Aorta (tissue), 5 donors: Measurements from ENCODE around the gene TTC33. TPM values are rescaled to one million over a fixed set of nuclear protein-coding genes. Genes with fewer than 3 reads are reported as not detected.

ENCODE experiments used
- ATAC-seq: fragments of 200-7000 bp; cut with Tn5 transposase; one replicate; pipeline ENCODE4 v1.9.1; 2022; ENCODE audit warnings: moderate library complexity; ENCODE audit not compliant: low FRiP score
- DNase-seq, 2 donors: peaks; one replicate each; pipeline ENCODE4 v3.0.0-alpha.2; 2020
- H3K27ac ChIP-seq, 2 donors: one replicate each; pipeline ENCODE4 v1.5.1; 2013; ENCODE audit warnings: low read length in 2 of 2, mild to moderate bottlenecking in 2 of 2, moderate library complexity in 2 of 2, control low read depth in 1 of 2, inconsistent platforms in 1 of 2, low read depth in 1 of 2
- H3K27me3 ChIP-seq, 2 donors: one replicate each; pipeline ENCODE4 v1.6.1; 2013; ENCODE audit warnings: control low read depth in 1 of 2, low read length in 1 of 2, mild to moderate bottlenecking in 1 of 2, moderate library complexity in 1 of 2; ENCODE audit not compliant: insufficient read depth in 2 of 2, control insufficient read depth in 1 of 2
- H3K36me3 ChIP-seq, 2 donors: one replicate each; pipeline ENCODE4 v1.6.1; 2013; ENCODE audit warnings: control low read depth in 1 of 2, low read length in 1 of 2, mild to moderate bottlenecking in 1 of 2; ENCODE audit not compliant: insufficient read depth in 2 of 2, control insufficient read depth in 1 of 2
- H3K4me1 ChIP-seq, 2 donors: one replicate each; pipeline ENCODE4 v1.6.1; 2013; ENCODE audit warnings: low read length in 2 of 2, control low read depth in 1 of 2, mild to moderate bottlenecking in 1 of 2, moderate library complexity in 1 of 2; ENCODE audit not compliant: insufficient read depth in 2 of 2, control insufficient read depth in 1 of 2
- H3K4me3 ChIP-seq, 2 donors: one replicate each; pipeline ENCODE4 v1.5.1; 2013; ENCODE audit warnings: low read length in 2 of 2, control low read depth in 1 of 2, mild to moderate bottlenecking in 1 of 2
- H3K9me3 ChIP-seq: one replicate; pipeline ENCODE4 v1.6.1; 2013; ENCODE audit warnings: mild to moderate bottlenecking, low read length; ENCODE audit not compliant: control insufficient read depth
- WGBS, 2 donors: extraction: QIAGEN DNeasy Blood & Tissue Kit; methylation state at CpG; one replicate each; pipeline ENCODE4 v1.1.7; 2013; 5-methylcytosine and 5-hydroxymethylcytosine counted together
- intact Hi-C, 2 donors: fragments of 100-400 bp; cut with DNase I; formaldehyde crosslinking; loops; one replicate each; pipeline versions ENCODE4 v1.14.2 to v1.15.0; 2022
- polyA plus RNA-seq, 2 donors: library from polyadenylated mRNA; stranded (reverse); fragments of 200-250 nt; gene quantifications; one replicate each; pipeline ENCODE4 v1.2.3, GENCODE V29; 2013
- total RNA-seq, 2 donors: library from RNA; stranded (reverse); fragmentation: NEBNext Ultra II Directional; extraction: Animal tissue kit (Norgen Biotek cat#: 25700); gene quantifications; one replicate each; pipeline ENCODE4 v1.2.1, GENCODE V29; 2021
- donor health status: healthy with polysubstance abuse.
- donor health status: Bipolar disorder and iron deficiency.
- donor health status: DM: no; HTN: no; CAD: no.
- donor health status: DM: no; HTN: no; CAD: no.
- donor health status: DM: yes; HTN: yes; CAD: no.

The TTC33 gene
- total and polyA plus RNA-seq, 4 donors, result 11.9 to 19.4 (median 15.8) TPM

GRCh38 chr5:40682154-40683017 is 73.4 kb downstream of the TTC33 start:
- Histone ChIP-seq H3K27me3 (no peaks in the 10 kb centered on the region), H3K27ac (no peak overlapping the region), H3K4me1 (no peaks in the 10 kb centered on the region), H3K4me3 (no peak overlapping the region), H3K9me3 (no peaks in the 10 kb centered on the region), H3K36me3 (no peaks in the 10 kb centered on the region)
- intact Hi-C loops, result no loop called here
- 81 to 89% methylated on average over 16 of the region's 16 CpGs for WGBS, 2 donors
- DNase-seq (no peak), ATAC-seq (no peak)

DNA sequence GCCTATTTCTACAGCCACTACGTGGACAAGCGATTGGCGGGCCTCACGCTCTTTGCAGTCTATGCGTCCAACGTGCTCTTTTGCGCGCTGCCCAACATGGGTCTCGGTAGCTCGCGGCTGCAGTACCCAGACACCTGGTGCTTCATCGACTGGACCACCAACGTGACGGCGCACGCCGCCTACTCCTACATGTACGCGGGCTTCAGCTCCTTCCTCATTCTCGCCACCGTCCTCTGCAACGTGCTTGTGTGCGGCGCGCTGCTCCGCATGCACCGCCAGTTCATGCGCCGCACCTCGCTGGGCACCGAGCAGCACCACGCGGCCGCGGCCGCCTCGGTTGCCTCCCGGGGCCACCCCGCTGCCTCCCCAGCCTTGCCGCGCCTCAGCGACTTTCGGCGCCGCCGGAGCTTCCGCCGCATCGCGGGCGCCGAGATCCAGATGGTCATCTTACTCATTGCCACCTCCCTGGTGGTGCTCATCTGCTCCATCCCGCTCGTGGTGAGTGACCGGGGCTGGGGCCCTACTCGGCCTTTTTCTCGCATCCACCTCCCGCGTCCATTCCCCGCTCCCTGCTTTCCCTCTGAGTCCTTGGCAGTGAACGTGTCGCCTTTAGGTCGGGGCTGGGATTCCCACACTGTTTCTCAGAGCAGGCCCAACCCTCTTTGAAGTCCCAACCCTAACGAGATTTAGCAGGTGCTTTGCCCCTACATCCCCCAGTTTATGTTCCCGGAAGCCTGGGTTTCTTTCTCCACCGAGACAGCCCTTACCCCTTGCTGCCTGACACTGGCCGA is 74.2 kb downstream of the TTC33 start:
- Histone ChIP-seq H3K36me3 (no peaks in the 10 kb centered on the region), H3K4me1 (no peaks in the 10 kb centered on the region), H3K27me3 (no peaks in the 10 kb centered on the region), H3K27ac (no peak overlapping the region), H3K9me3 (no peaks in the 10 kb centered on the region), H3K4me3 (peak overlapping the region in 1 of 2 donors; percentile 20)
- WGBS, 2 donors, result 13 to 16% methylated on average over 67 of the region's 67 CpGs
- intact Hi-C loops, result no loop called here
- no peak for ATAC-seq
- DNase-seq, result peak; percentile 73 to 81

DNA sequence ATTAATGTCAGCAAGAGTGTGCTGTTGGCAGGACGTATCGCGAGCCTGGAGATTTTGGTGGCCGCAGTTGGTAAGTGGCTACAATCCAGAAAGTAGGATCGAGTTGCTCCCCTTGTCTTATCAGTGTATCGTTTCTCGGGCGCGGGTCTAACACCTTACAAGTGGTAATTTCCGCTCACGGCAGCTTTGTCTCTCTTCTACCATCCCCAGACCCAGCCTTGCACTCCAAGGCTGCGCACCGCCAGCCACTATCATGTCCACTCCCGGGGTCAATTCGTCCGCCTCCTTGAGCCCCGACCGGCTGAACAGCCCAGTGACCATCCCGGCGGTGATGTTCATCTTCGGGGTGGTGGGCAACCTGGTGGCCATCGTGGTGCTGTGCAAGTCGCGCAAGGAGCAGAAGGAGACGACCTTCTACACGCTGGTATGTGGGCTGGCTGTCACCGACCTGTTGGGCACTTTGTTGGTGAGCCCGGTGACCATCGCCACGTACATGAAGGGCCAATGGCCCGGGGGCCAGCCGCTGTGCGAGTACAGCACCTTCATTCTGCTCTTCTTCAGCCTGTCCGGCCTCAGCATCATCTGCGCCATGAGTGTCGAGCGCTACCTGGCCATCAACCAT is 74.9 kb downstream of the TTC33 start:
- H3K36me3 ChIP-seq, result no peaks in the 10 kb centered on the region
- peak overlapping the region in 1 of 2 donors; percentile 60 for H3K4me3 ChIP-seq
- no peak overlapping the region for H3K27ac ChIP-seq
- intact Hi-C loops, result no loop called here
- no peaks in the 10 kb centered on the region for H3K4me1 ChIP-seq
- DNase-seq, result peak in 1 of 2 donors; percentile 61
- 4 to 7% methylated on average over 37 of the region's 37 CpGs for WGBS, 2 donors
- no peak for ATAC-seq
- no peaks in the 10 kb centered on the region for H3K9me3 ChIP-seq
- no peaks in the 10 kb centered on the region for H3K27me3 ChIP-seq

DNA sequence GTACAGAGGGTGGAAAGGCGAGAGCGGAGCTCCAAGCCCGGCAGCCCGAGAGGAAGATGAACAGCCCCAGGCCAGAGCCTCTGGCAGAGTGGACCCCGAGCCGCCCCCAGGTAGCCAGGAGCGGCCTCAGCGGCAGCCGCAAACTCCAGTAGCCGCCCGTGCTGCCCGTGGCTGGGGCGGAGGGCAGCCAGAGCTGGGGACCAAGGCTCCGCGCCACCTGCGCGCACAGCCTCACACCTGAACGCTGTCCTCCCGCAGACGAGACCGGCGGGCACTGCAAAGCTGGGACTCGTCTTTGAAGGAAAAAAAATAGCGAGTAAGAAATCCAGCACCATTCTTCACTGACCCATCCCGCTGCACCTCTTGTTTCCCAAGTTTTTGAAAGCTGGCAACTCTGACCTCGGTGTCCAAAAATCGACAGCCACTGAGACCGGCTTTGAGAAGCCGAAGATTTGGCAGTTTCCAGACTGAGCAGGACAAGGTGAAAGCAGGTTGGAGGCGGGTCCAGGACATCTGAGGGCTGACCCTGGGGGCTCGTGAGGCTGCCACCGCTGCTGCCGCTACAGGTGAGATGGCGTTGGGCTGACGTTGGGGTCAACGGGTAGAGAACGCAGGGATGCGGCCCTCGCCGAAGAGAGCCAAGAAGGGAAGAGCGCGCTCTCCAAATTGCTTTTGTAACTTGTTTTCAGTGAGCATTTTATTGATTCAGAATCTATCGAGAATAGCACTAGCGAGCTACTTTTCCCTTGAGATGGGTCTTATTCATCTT is 75.7 kb downstream of the TTC33 start, which contains the start of gene PTGER4:
PTGER4 (plus strand) TSS at position 3 of the 769 bp plus-strand sequence. CDS start 1,079 bp downstream, outside the sequence.
- intact Hi-C loops, result loop anchor here in 1 of 2 donors (5.0 kb wide), 1 partner anchor 203 kb away; no protein-coding TSS in a partner anchor
- Histone ChIP-seq H3K27me3 (no peaks in the 10 kb centered on the region), H3K27ac (peak within 1 kb of the TSS in 1 of 2 donors; percentile 85), H3K4me3 (peak within 1 kb of the TSS; percentile 60 to 93), H3K9me3 (no peaks in the 10 kb centered on the region), H3K4me1 (no peaks in the 10 kb centered on the region), H3K36me3 (no peaks in the 10 kb centered on the region)
- WGBS, 2 donors, result 2 to 3% methylated on average over 39 to 44 of the region's 44 CpGs
- ATAC-seq (no peak), DNase-seq (peak in 1 of 2 donors; percentile 62)

GRCh38 chr5:40679148-40679912 is 76.4 kb downstream of the TTC33 start:
- ATAC-seq, result peak; percentile 96
- H3K4me3 ChIP-seq, result peak overlapping the region; percentile 60 to 93

DNA sequence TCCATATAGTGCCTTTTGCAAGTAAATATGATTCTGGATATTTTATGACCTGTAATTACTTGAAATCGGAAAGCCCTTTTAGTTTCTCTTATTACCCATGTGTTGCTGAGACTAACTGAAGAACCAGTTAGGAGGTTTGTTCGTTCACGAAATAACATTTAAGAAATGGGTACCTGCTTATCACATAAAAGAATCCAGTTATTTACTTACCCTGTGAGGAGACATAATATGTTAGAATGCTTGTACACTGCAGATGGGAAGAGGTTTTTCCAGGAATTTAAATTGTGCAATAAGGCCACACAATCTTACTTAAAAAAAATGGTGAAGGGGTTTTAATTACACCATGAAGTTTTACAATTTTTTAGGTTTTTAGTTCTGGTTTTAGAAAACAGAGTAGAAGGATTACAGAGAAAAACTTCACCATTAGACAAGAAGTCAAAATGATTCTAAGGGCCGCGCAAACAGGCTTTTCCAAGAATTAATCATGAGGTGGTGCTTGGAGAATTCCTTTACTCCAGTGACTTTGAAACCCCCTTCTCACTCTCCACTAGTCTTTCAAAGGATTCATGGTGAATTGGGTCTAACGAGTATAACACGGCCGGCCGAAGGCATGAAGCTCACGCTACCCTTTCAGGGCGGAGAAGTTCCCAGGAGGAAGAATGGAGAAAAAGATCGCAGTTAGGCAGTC is 77.2 kb downstream of the TTC33 start:
- WGBS, 2 donors, result 25 to 27% methylated on average over 12 of the region's 12 CpGs
- H3K4me1 ChIP-seq, result no peaks in the 10 kb centered on the region
- H3K27ac ChIP-seq, result peak overlapping the region in 1 of 2 donors; percentile 39
- ATAC-seq (no peak), DNase-seq (no peak)
- no peaks in the 10 kb centered on the region for H3K36me3 ChIP-seq
- H3K4me3 ChIP-seq, result peak overlapping the region; percentile 60 to 78
- no peaks in the 10 kb centered on the region for H3K27me3 ChIP-seq
- no peaks in the 10 kb centered on the region for H3K9me3 ChIP-seq
- intact Hi-C loops, result loop anchor here in 1 of 2 donors (5.0 kb wide), 1 partner anchor 201 kb away; no protein-coding TSS in a partner anchor

More at GRCh38 chr5:40679148-40679912, 76.4 kb downstream of the TTC33 start:
- no peaks in the 10 kb centered on the region for H3K9me3 ChIP-seq
- peak overlapping the region in 1 of 2 donors; percentile 85 for H3K27ac ChIP-seq
- 0 to 1% methylated on average over 55 to 60 of the region's 60 CpGs for WGBS, 2 donors
- DNase-seq, result peak; percentile 96 to 97
- no peaks in the 10 kb centered on the region for H3K36me3 ChIP-seq
- H3K27me3 ChIP-seq, result no peaks in the 10 kb centered on the region
- intact Hi-C loops, result loop anchor here in 1 of 2 donors (5.0 kb wide), 1 partner anchor 202 kb away; no protein-coding TSS in a partner anchor
- no peaks in the 10 kb centered on the region for H3K4me1 ChIP-seq

DNA sequence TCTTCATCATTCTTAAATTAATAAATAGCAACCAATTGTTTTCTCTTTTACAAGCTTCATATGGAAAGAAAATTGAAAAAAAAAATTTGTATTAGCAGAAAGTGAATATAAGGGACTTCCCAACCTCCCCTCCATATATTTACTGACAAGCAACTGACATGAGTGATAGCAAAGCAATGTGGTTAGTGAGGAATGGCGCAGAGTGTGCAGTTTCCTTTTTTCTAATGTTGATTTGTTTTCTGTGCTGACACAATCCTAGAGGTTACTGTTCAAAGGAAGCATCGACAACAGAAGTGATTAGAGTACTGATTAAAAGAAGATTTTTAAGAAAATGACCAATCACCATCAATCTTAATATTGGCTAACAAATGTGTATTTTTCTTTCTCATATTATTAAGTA is 77.7 kb downstream of the TTC33 start:
- no peak overlapping the region for H3K4me3 ChIP-seq
- intact Hi-C loops, result loop anchor here in 1 of 2 donors (5.0 kb wide), 1 partner anchor 201 kb away; no protein-coding TSS in a partner anchor
- no peaks in the 10 kb centered on the region for H3K36me3 ChIP-seq
- no peak overlapping the region for H3K27ac ChIP-seq
- no peaks in the 10 kb centered on the region for H3K27me3 ChIP-seq
- 89 to 94% methylated on average over 2 of the region's 2 CpGs for WGBS, 2 donors
- no peak for ATAC-seq
- DNase-seq, result no peak
- no peaks in the 10 kb centered on the region for H3K4me1 ChIP-seq
- H3K9me3 ChIP-seq, result no peaks in the 10 kb centered on the region
